ENCODE measurements around the gene SHISAL1.

The SHISAL1 gene

GRCh38 chr22:44355716-44356070 is 42.9 kb upstream of the SHISAL1 start:
- no peak overlapping the region for H2AFZ ChIP-seq
- no peaks in the 10 kb centered on the region for H3K36me3 ChIP-seq (ENCODE audit: control insufficient read depth, insufficient read depth, low read length)
- no peaks in the 10 kb centered on the region for H3K27me3 ChIP-seq (ENCODE audit: control insufficient read depth, insufficient read depth, low read length)
- H3K9ac ChIP-seq = no peak overlapping the region
- H3K4me2 ChIP-seq (ENCODE audit: low read length) = no peak overlapping the region
- H3K27ac ChIP-seq = no peak overlapping the region
- no peaks in the 10 kb centered on the region for H3K79me2 ChIP-seq
- H3K4me1 ChIP-seq = peaks cover 2% of the 10 kb centered on the region
- H3K4me3 ChIP-seq (ENCODE audit: low read depth, low read length) = no peak overlapping the region
- no peaks in the 10 kb centered on the region for H3K9me3 ChIP-seq (ENCODE audit: control insufficient read depth, low read length)
- no peak for TF ChIP-seq CTCF (IDR thresholded peaks at IDR 0.05)

DNA sequence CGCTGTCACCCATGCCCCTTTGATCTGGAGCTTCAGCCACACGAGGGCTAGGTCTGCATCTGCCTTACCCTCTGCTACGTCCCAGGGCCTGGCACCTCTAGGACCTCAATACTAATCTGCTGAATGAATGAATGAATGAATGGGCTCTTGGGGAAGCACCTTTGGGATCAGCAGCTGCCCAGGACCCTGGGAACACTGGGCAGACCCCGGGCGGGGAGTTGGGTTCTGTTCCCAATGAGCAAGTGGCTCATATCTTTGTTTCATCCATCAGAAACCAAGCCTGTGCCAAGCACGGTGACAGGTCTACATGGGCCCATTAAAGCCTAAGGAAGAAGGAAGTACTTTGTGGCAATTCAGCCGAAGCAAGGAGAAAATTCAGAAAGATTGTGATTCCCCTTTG is 41.5 kb upstream of the SHISAL1 start:
- H3K36me3 ChIP-seq (ENCODE audit: control insufficient read depth, insufficient read depth, low read length) = no peaks in the 10 kb centered on the region
- no peak overlapping the region for H3K4me2 ChIP-seq (ENCODE audit: low read length)
- H3K27ac ChIP-seq = no peak overlapping the region
- no peak for TF ChIP-seq CTCF (IDR thresholded peaks at IDR 0.05)
- peaks cover 8% of the 10 kb centered on the region for H3K4me1 ChIP-seq
- H3K9me3 ChIP-seq (ENCODE audit: control insufficient read depth, low read length) = no peaks in the 10 kb centered on the region
- H3K9ac ChIP-seq = no peak overlapping the region
- H2AFZ ChIP-seq = no peak overlapping the region
- H3K27me3 ChIP-seq (ENCODE audit: control insufficient read depth, insufficient read depth, low read length) = no peaks in the 10 kb centered on the region
- no peak overlapping the region for H3K4me3 ChIP-seq (ENCODE audit: low read depth, low read length)
- H3K79me2 ChIP-seq = no peaks in the 10 kb centered on the region

GRCh38 chr22:44353041-44353440 is 40.3 kb upstream of the SHISAL1 start:
- Histone ChIP-seq H3K9me3 (ENCODE audit: control insufficient read depth, low read length) (no peaks in the 10 kb centered on the region), H3K27me3 (ENCODE audit: control insufficient read depth, insufficient read depth, low read length) (no peaks in the 10 kb centered on the region), H3K9ac (no peak overlapping the region), H3K4me3 (ENCODE audit: low read depth, low read length) (no peak overlapping the region), H3K79me2 (no peaks in the 10 kb centered on the region), H3K4me1 (peaks cover 9% of the 10 kb centered on the region), H3K4me2 (ENCODE audit: low read length) (no peak overlapping the region), H3K27ac (no peak overlapping the region), H2AFZ (no peak overlapping the region), H3K36me3 (ENCODE audit: control insufficient read depth, insufficient read depth, low read length) (no peaks in the 10 kb centered on the region)
- TF ChIP-seq CTCF (IDR thresholded peaks at IDR 0.05) = no peak

GRCh38 chr22:44352378-44353035 is 39.8 kb upstream of the SHISAL1 start:
- Histone ChIP-seq H2AFZ (no peak overlapping the region), H3K4me2 (ENCODE audit: low read length) (no peak overlapping the region), H3K79me2 (no peaks in the 10 kb centered on the region), H3K9ac (no peak overlapping the region), H3K4me3 (ENCODE audit: low read depth, low read length) (no peak overlapping the region), H3K27ac (no peak overlapping the region), H3K4me1 (peaks cover 12% of the 10 kb centered on the region), H3K9me3 (ENCODE audit: control insufficient read depth, low read length) (no peaks in the 10 kb centered on the region), H3K36me3 (ENCODE audit: control insufficient read depth, insufficient read depth, low read length) (no peaks in the 10 kb centered on the region), H3K27me3 (ENCODE audit: control insufficient read depth, insufficient read depth, low read length) (no peaks in the 10 kb centered on the region)
- no peak for TF ChIP-seq CTCF (IDR thresholded peaks at IDR 0.05)

GRCh38 chr22:44351685-44352377 is 39.1 kb upstream of the SHISAL1 start:
- no peak overlapping the region for H3K9ac ChIP-seq
- no peak overlapping the region for H3K27ac ChIP-seq
- no peak for TF ChIP-seq CTCF (IDR thresholded peaks at IDR 0.05)
- no peak overlapping the region for H2AFZ ChIP-seq
- H3K4me3 ChIP-seq (ENCODE audit: low read depth, low read length) = no peak overlapping the region
- no peaks in the 10 kb centered on the region for H3K27me3 ChIP-seq (ENCODE audit: control insufficient read depth, insufficient read depth, low read length)
- no peaks in the 10 kb centered on the region for H3K9me3 ChIP-seq (ENCODE audit: control insufficient read depth, low read length)
- no peaks in the 10 kb centered on the region for H3K79me2 ChIP-seq
- no peak overlapping the region for H3K4me2 ChIP-seq (ENCODE audit: low read length)
- H3K36me3 ChIP-seq (ENCODE audit: control insufficient read depth, insufficient read depth, low read length) = no peaks in the 10 kb centered on the region
- H3K4me1 ChIP-seq = peaks cover 16% of the 10 kb centered on the region
